SU-DHL-6 (cell line): Measurements from ENCODE around the gene TMA7.

Source experiments
- EZH2phosphoT487 ChIP-seq: fragments of 200-600 bp; sonication (generic), shearing (Covaris generic); conservative IDR thresholded peaks from 2 replicates; pipeline ENCODE4 v1.6.1; 2018; ENCODE audit warnings: mild to moderate bottlenecking, antibody characterized with exemption, low read length, moderate library complexity, mixed read lengths
- TF ChIP-seq, protein P1 (sequence below): fragments of 200-600 bp; sonication (generic); IDR thresholded peaks from one replicate; pipeline ENCODE4 v1.5.1; 2017; ENCODE audit warnings: antibody characterized with exemption, mild to moderate bottlenecking, low read length, moderate library complexity; ENCODE audit not compliant: insufficient read depth, poor library complexity, severe bottlenecking

DNA sequence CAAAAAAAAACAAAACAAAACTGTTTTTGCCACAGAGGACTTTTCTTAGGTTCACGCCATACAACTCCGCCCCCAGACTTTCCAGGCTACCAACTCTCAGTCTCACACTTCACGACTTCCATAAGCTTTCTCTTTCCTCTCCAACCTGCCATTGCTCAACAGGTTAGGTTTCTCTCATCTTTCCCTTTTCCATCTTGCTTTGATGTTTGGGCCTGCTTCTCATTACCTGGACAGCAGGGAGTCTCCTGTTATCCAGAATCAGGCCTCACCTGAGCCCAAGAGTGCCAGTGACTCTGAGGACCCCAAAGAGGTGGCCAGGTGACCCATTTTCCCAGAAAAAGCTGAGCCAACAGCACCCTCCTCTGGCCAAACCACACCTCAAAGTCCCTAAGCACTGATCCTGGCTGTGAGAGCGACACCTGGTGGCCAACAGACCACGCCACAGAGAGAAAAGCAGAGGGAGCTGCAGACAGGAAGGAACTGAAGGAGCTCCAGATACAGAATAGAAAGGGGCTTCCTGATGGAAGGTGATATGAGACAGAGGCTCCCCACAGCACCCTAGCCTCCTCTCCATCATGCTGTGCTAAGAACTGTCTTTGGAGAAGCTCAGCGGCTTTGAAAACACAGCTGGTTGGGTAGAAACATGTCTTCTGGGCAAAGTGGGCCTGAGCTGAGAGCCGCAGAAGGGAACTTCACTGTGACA, 4.1 kb upstream of the TMA7 start:
- TF ChIP-seq, protein P1, sequence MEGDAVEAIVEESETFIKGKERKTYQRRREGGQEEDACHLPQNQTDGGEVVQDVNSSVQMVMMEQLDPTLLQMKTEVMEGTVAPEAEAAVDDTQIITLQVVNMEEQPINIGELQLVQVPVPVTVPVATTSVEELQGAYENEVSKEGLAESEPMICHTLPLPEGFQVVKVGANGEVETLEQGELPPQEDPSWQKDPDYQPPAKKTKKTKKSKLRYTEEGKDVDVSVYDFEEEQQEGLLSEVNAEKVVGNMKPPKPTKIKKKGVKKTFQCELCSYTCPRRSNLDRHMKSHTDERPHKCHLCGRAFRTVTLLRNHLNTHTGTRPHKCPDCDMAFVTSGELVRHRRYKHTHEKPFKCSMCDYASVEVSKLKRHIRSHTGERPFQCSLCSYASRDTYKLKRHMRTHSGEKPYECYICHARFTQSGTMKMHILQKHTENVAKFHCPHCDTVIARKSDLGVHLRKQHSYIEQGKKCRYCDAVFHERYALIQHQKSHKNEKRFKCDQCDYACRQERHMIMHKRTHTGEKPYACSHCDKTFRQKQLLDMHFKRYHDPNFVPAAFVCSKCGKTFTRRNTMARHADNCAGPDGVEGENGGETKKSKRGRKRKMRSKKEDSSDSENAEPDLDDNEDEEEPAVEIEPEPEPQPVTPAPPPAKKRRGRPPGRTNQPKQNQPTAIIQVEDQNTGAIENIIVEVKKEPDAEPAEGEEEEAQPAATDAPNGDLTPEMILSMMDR: peak; percentile 100
- TF ChIP-seq EZH2phosphoT487: no peak
